IMR-90 (cell line): Measurements from ENCODE around the gene ABCC8. TPM values are rescaled to one million over a fixed set of nuclear protein-coding genes. Genes with fewer than 3 reads are reported as not detected.

Experiments
- ATAC-seq: fragments of 200-7000 bp; cut with Tn5 transposase; 2 replicates; pipeline ENCODE4 v1.9.1; 2020; ENCODE audit warnings: low read depth, mild to moderate bottlenecking, moderate library complexity
- BruUV-seq: library from RNA; stranded (reverse); fragments of 400-500 nt; replicated peaks from 2 replicates; lab custom pipeline; 2021; lab: Mats Ljungman, UMichigan
- CTCF ChIA-PET: fragments of 300-600 bp; formaldehyde crosslinking; extraction: SDS; loops from one replicate; lab custom pipeline; 2021; ENCODE audit warnings: antibody characterized with exemption; lab: Yijun Ruan, JAX
- POLR2A ChIA-PET: fragments of 300-600 bp; sonication (Branson Sonifier 250); formaldehyde crosslinking; loops from one replicate; lab custom pipeline; 2022; ENCODE audit warnings: antibody characterized with exemption; ENCODE audit not compliant: unreplicated experiment; lab: Charles Lee
- DNase-seq: peaks from one replicate; pipeline ENCODE4 v3.0.0; 2013
- H2AFZ ChIP-seq: replicated peaks from 2 replicates; pipeline ENCODE3; 2013; ENCODE audit warnings: low read length, mild to moderate bottlenecking; ENCODE audit not compliant: poor library complexity
- H2AK5ac ChIP-seq: 2 replicates; pipeline ENCODE4 v1.6.1; 2013; ENCODE audit warnings: low read depth, low read length, inconsistent platforms
- H2AK9ac ChIP-seq: replicated peaks from 2 replicates; pipeline ENCODE3; 2013; ENCODE audit warnings: mild to moderate bottlenecking, low read depth, low read length, moderate library complexity; ENCODE audit not compliant: poor library complexity
- H2BK120ac ChIP-seq: 2 replicates; pipeline ENCODE4 v1.6.1; 2013; ENCODE audit warnings: low read depth, low read length, inconsistent platforms
- H2BK15ac ChIP-seq: 3 replicates; pipeline ENCODE4 v1.6.1; 2013; ENCODE audit warnings: low read depth, low read length, inconsistent platforms
- H2BK20ac ChIP-seq: 2 replicates; pipeline ENCODE4 v1.6.1; 2013; ENCODE audit warnings: low read depth, mild to moderate bottlenecking, inconsistent platforms, low read length, moderate library complexity
- H2BK5ac ChIP-seq: 2 replicates; pipeline ENCODE4 v1.6.1; 2013; ENCODE audit warnings: mild to moderate bottlenecking, low read depth, low read length, inconsistent platforms; ENCODE audit not compliant: poor library complexity, severe bottlenecking
- H3K14ac ChIP-seq: replicated peaks from 2 replicates; pipeline ENCODE4 v1.6.1; 2013; ENCODE audit warnings: low read depth, low read length, inconsistent platforms
- H3K18ac ChIP-seq: 2 replicates; pipeline ENCODE4 v1.6.1; 2013; ENCODE audit warnings: low read depth, low read length, control low read depth
- H3K23ac ChIP-seq: 2 replicates; pipeline ENCODE4 v1.6.1; 2013; ENCODE audit warnings: low read depth, low read length, inconsistent platforms
- H3K27ac ChIP-seq: 2 replicates; pipeline ENCODE4 v1.5.1; 2013; ENCODE audit warnings: mild to moderate bottlenecking, control low read depth, low read length; ENCODE audit not compliant: insufficient read depth
- H3K27me3 ChIP-seq: 2 replicates; pipeline ENCODE4 v1.6.1; 2013; ENCODE audit warnings: low read length; ENCODE audit not compliant: control insufficient read depth, insufficient read depth
- H3K36me3 ChIP-seq: 2 replicates; pipeline ENCODE4 v1.6.1; 2013; ENCODE audit warnings: low read length, mixed read lengths; ENCODE audit not compliant: control insufficient read depth, insufficient read depth
- H3K4ac ChIP-seq: 2 replicates; pipeline ENCODE4 v1.6.1; 2013; ENCODE audit warnings: low read depth, low read length, inconsistent platforms
- H3K4me1 ChIP-seq: 2 replicates; pipeline ENCODE4 v1.6.1; 2013; ENCODE audit warnings: low read length, mixed read lengths; ENCODE audit not compliant: control insufficient read depth, insufficient read depth
- H3K4me2 ChIP-seq: 2 replicates; pipeline ENCODE4 v1.6.1; 2013; ENCODE audit warnings: low read depth, mild to moderate bottlenecking, control low read depth, low read length, moderate library complexity
- H3K4me3 ChIP-seq: 2 replicates; pipeline ENCODE4 v1.5.1; 2013; ENCODE audit warnings: low read depth, mild to moderate bottlenecking, control low read depth, low read length, moderate library complexity; ENCODE audit not compliant: insufficient read depth
- H3K56ac ChIP-seq: 2 replicates; pipeline ENCODE4 v1.6.1; 2013; ENCODE audit warnings: low read length, inconsistent platforms; ENCODE audit not compliant: insufficient read depth; ENCODE audit errors: extremely low read depth
- H3K79me1 ChIP-seq, 2 experiments: 2 replicates each; pipeline ENCODE4 v1.6.1; 2013; ENCODE audit warnings: low read length in 2 of 2, inconsistent platforms in 1 of 2, low read depth in 1 of 2
- H3K9ac ChIP-seq: 2 replicates; pipeline ENCODE4 v1.6.1; 2013; ENCODE audit warnings: low read depth, low read length, control low read depth
- H3K9me1 ChIP-seq: 2 replicates; pipeline ENCODE4 v1.6.1; 2013; ENCODE audit warnings: low read length, inconsistent platforms; ENCODE audit not compliant: insufficient read depth
- H3K9me3 ChIP-seq: 2 replicates; pipeline ENCODE4 v1.6.1; 2013; ENCODE audit warnings: low read length; ENCODE audit not compliant: control insufficient read depth, insufficient read depth
- H4K20me1 ChIP-seq: 2 replicates; pipeline ENCODE4 v1.6.1; 2013; ENCODE audit warnings: low read length, inconsistent platforms; ENCODE audit not compliant: insufficient read depth
- H4K5ac ChIP-seq: 2 replicates; pipeline ENCODE4 v1.6.1; 2013; ENCODE audit warnings: mild to moderate bottlenecking, low read depth, low read length, control low read depth
- H4K8ac ChIP-seq, 2 experiments: 2 replicates each; pipeline ENCODE4 v1.6.1; 2013; ENCODE audit warnings: low read depth in 2 of 2, low read length in 2 of 2, control low read depth in 1 of 2, inconsistent platforms in 1 of 2
- H4K91ac ChIP-seq: 2 replicates; pipeline ENCODE4 v1.6.1; 2013; ENCODE audit warnings: low read depth, low read length, inconsistent platforms; ENCODE audit not compliant: insufficient read depth
- BHLHE40 ChIP-seq: fragments of 150-350 bp; IDR thresholded peaks from 2 replicates; pipeline ENCODE4 v1.6.1; 2016; ENCODE audit warnings: mild to moderate bottlenecking, low read depth, low read length
- CTCF ChIP-seq: conservative IDR thresholded peaks from 2 replicates; pipeline ENCODE4 v1.5.1; 2012; ENCODE audit warnings: mild to moderate bottlenecking, low read depth, low read length, improper control_type of control experiment
- FOS ChIP-seq: fragments of 150-350 bp; IDR thresholded peaks from 2 replicates; pipeline ENCODE4 v1.6.1; 2016; ENCODE audit warnings: low read depth, low read length
- MAFK ChIP-seq: IDR thresholded peaks from 2 replicates; pipeline ENCODE4 v1.6.1; 2012; ENCODE audit warnings: low read depth, low read length, improper control_type of control experiment
- MAZ ChIP-seq: IDR thresholded peaks from 2 replicates; pipeline ENCODE4 v1.6.1; 2012; ENCODE audit warnings: low read depth, mild to moderate bottlenecking, low read length, improper control_type of control experiment, moderate library complexity, borderline replicate concordance
- NFE2L2 ChIP-seq: fragments of 150-350 bp; IDR thresholded peaks from 2 replicates; pipeline ENCODE4 v1.6.1; 2016; ENCODE audit warnings: low read depth, mild to moderate bottlenecking, low read length
- POLR2A ChIP-seq: IDR thresholded peaks from 2 replicates; pipeline ENCODE4 v1.6.1; 2012; ENCODE audit warnings: mild to moderate bottlenecking, low read depth, low read length
- RCOR1 ChIP-seq: IDR thresholded peaks from 2 replicates; pipeline ENCODE4 v1.6.1; 2012; ENCODE audit warnings: mild to moderate bottlenecking, low read length, improper control_type of control experiment; ENCODE audit not compliant: insufficient replicate concordance
- RFX5 ChIP-seq: IDR thresholded peaks from 2 replicates; pipeline ENCODE4 v1.8.0; 2012; ENCODE audit warnings: low read depth, mild to moderate bottlenecking, low read length, moderate library complexity
- SMC3 ChIP-seq: fragments of 150-350 bp; IDR thresholded peaks from 2 replicates; pipeline ENCODE4 v1.6.1; 2016; ENCODE audit warnings: low read depth, mild to moderate bottlenecking, antibody characterized with exemption, low read length, moderate library complexity
- USF2 ChIP-seq: fragments of 150-350 bp; IDR thresholded peaks from 2 replicates; pipeline ENCODE4 v1.6.1; 2017; ENCODE audit warnings: mild to moderate bottlenecking, antibody characterized with exemption, low read length, low read depth
- WGBS, 2 experiments: methylation state at CpG; one replicate each; pipeline versions ENCODE4 v1.1.5 to v1.1.7; 2013; ENCODE audit warnings: missing lambda C conversion rate in 2 of 2; ENCODE audit not compliant: insufficient read length in 1 of 2; ENCODE audit errors: extremely low coverage in 2 of 2; 5-methylcytosine and 5-hydroxymethylcytosine counted together
- dilution Hi-C: fragments of 300-500 bp; cut with HindIII; formaldehyde crosslinking; loops from one replicate; pipeline ENCODE4 v1.14.3; 2018; ENCODE audit warnings: low sequenced_read_pairs; ENCODE audit not compliant: unreplicated experiment
- in situ Hi-C: fragments of 300-500 bp; cut with MboI; formaldehyde crosslinking; loops from 3 replicates; pipeline ENCODE4 v1.14.3; 2019; ENCODE audit warnings: low sequenced_read_pairs, inconsistent platforms, mixed read lengths
- intact Hi-C: fragments of 100-400 bp; cut with micrococcal nuclease; formaldehyde crosslinking; loops from 2 replicates; pipeline ENCODE4 v1.10.0; 2022
- polyA plus RNA-seq, 3 experiments: library from polyadenylated mRNA; depleted of rRNA; stranded (reverse); fragments of >200 nt; gene quantifications; 2 replicates each; pipeline ENCODE4 v1.2.3, GENCODE V29; 2012; ENCODE audit warnings: low replicate concordance in 1 of 3
- total RNA-seq: library from RNA; depleted of rRNA; stranded (reverse); fragments of >200 nt; gene quantifications from 2 replicates; pipeline ENCODE4 v1.2.3, GENCODE V29; 2012

The ABCC8 gene
- total and polyA plus RNA-seq, 2 of the 4 experiments (the other 2 are of a cell fraction), result not detected

- no peak for TF ChIP-seq FOS
- no peak for TF ChIP-seq SMC3
- TF ChIP-seq RCOR1, result no peak
- no peak for TF ChIP-seq NFE2L2
- TF ChIP-seq USF2, result no peak
- no peak for TF ChIP-seq POLR2A
- no peak for TF ChIP-seq BHLHE40
- no peak for TF ChIP-seq MAFK
- TF ChIP-seq MAZ, result no peak
- TF ChIP-seq CTCF, result no peak
- TF ChIP-seq RFX5, result no peak
- Histone ChIP-seq H3K9me3 (0 out of 2 replicates have a peak, but pooled peaks cover 3% of the 10 kb centered on the region), H3K79me1 (no peaks in the 10 kb centered on the region), H3K27me3 (peaks cover 6% of the 10 kb centered on the region), H4K91ac (no peak overlapping the region), H4K20me1 (no peaks in the 10 kb centered on the region), H2AFZ (no peak overlapping the region), H3K36me3 (no peaks in the 10 kb centered on the region), H4K8ac (no peak overlapping the region), H2BK15ac (no peak overlapping the region), H3K56ac (no peak overlapping the region), H3K18ac (no peak overlapping the region), H2BK20ac (no peak overlapping the region), H2AK9ac (no peak overlapping the region), H2BK5ac (no peak overlapping the region), H3K4ac (no peak overlapping the region), H3K9me1 (no peaks in the 10 kb centered on the region), H2AK5ac (no peak overlapping the region), H2BK120ac (no peak overlapping the region), H3K9ac (no peak overlapping the region), H3K27ac (no peak overlapping the region), H3K4me2 (no peak overlapping the region), H3K23ac (no peak overlapping the region), H3K14ac (no peak overlapping the region), H3K4me1 (no peaks in the 10 kb centered on the region), H3K4me3 (no peak overlapping the region), H4K5ac (no peak overlapping the region)
- ChIA-PET POLR2A (no interaction called here), CTCF (no interaction called here)
- no TSS peak for BruUV-seq
- in situ Hi-C loops (no loop called here), intact Hi-C loops (no loop called here), dilution Hi-C loops (no loop called here)
- ATAC-seq, result no peak
- DNase-seq, result no peak
- 77% methylated on average over 9 of the region's 13 CpGs; no CpG with 5 or more reads in 1 of the 2 experiments for WGBS, 2 experiments
Observed at GRCh38 chr11:17406818-17407149, 69.9 kb downstream of the ABCC8 start.
